Raji (cell line): Measurements from ENCODE around the gene ARHGEF16.

ENCODE experiments used
- POLR2A ChIP-seq: IDR thresholded peaks from 2 replicates; pipeline ENCODE4 v1.6.1; 2011; ENCODE audit warnings: low read depth, low read length, control low read depth; ENCODE audit not compliant: insufficient read depth

Gene ARHGEF16

DNA sequence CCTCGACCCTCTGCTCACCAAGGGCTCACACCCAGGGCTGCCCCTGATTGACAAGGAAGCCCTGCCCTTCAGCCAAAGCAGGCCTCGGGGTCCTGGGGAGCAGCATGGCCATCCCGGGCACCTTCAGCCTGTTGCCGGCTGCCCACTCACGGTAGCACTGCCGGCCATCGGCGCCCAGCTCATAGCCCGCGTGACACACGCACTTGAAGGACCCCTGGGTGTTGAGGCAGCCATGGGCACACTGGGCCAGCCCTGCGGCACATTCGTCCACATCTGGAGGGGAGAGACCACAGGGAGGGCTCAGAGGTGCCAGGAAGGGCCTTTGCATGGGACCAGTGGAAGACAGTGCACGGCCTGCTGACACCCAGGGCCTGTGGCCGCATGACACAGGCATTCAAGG, 57.4 kb downstream of the ARHGEF16 start:
- no peak for TF ChIP-seq POLR2A

DNA sequence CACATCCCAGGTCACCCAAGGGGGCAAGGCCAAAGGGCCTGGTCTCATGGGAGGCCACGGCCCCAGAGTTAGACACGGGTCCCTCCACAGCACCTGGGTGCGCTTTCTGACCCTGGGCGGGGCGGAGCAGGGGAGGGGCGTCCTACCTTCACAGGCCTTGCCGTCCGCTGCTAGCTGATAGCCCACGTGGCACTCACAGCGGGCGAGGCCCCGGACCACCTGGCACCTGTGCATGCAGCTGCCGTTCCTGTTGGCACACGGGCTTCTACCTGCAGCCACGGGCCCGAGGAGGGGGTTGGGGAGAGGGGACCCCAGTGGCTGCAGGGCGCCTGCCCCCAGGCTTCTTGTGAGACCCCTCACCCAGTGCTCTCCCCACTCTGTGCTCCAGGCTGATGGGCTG, 59.9 kb downstream of the ARHGEF16 start:
- TF ChIP-seq POLR2A = no peak

DNA sequence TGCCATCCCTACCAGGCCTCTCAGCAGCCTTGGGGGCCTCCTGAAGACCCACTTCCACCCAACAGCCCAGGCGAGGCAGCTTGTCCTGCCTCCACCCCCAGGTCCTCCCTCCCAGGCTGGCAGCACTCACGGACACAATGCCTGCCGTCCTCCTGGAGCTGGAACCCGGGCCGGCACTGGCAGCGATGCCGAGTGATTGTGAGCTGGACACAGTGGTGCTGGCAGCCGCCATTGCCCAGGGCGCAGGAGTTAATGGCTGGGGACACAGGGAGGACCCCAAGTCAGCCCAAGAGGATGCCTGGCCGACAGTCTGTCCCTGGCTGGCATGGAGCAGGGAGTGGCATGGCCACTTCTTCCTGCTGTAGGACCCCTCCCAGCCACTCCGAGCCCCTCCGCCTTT, 60.8 kb downstream of the ARHGEF16 start:
- TF ChIP-seq POLR2A = no peak

DNA sequence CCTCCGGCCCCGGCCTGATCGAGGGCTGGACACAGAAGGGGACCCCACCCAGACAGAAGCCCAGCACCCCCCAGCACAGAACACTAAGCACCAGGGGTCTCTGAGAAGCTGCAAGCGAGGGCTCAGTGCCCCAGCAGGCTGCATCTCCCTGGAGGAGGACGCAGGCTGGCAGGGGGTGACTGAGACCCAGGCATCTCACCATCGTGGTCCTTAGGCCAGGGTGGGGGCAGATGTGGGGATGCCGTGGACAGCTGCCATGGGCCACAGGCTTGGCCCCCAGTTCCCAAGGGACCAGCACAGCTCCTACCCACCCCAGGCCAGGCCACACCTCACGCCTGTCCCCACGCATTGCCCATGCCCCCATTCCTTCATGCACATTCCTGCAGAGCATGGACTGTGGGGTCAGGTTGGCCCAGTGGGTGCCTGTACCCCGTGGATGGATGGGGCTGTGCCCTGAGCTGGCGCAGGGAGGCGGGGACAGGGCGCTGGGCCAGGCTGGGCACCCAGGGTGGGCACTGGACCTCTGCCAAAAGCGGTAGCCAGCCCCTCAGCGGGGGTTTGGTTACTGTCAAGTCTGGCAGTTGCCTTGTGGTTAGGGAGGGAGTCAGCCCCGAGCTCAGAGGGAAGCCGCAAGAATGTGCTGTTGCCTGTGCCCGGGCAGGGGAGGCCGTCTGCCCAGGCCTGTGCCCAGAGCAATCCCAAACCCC, 61.5 kb downstream of the ARHGEF16 start:
- no peak for TF ChIP-seq POLR2A

DNA sequence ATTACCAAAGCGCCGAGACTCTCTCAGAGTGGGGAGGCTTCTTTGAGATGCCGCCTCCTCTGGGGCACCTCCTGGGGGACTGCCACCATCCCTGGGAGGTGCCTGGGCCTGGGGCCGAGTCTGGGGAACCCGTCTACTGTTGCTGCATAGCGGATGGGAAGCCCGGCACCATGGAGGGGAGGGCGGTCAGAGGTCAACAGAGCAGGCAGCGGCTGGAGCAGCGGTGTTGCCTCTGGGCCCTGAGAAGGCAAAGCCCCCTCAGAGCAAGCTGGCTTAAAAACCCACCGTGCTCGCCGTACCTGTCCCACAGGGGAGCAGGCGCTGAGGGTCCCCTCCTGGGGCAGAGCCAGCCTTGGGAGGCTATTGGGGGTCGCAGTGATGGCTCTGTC, 62.0 kb downstream of the ARHGEF16 start:
- TF ChIP-seq POLR2A = no peak

DNA sequence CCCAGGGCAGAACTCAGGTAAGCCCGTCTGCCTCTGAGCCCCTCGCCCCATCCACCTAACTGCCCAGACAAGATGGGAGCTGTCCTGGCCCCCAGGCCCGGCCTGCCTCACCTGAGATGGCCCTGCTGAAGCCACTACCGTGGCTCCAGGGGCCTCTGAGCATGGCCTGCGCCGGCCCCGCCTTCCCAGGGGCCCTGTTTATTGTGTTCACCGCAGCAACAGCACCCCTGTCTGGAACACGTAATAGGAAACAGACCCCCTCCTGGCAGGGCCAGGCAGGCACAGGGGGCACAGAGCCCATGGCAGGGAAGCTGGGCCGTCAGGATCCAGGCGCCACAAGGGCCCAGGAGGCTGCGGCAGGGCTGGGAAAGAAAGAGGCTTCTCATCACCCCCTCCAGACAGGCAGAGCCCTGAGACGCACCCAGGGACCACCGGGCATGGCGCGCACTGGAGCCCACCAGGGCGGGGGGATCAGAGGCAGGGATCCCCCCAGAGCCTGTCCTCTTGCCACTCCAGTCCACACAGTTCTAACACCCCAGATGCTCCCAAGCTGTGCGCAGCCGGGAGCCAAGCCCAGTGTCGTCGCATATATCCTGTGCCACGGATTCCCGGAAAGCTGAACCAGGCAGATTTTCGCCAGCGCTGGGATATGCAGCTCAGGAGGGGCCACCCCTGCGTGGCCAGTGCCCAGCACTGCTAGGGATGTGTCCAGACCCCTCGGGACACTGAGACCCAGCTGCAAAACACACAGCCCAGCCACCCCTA, 62.6 kb downstream of the ARHGEF16 start:
- no peak for TF ChIP-seq POLR2A

DNA sequence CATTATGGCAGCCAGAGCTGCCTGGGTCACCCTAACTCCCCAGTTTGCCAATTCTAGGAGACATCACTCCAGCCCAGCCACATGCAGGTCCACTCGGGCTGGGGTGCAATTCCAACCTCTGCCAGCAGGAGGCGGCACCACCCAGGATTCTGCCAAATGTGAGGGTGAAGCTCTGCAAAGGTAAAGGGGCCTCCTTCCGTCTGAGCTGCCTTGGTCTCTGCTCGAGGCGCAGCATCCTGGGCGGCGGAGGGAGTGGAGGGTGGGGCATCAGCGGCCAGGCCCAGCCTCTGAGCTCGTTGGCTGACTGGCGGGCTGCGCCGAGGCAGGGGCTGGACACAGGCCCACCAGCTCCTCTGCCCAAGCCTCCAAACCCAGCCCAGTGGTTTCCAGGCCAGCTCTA, 63.8 kb downstream of the ARHGEF16 start:
- TF ChIP-seq POLR2A = no peak

DNA sequence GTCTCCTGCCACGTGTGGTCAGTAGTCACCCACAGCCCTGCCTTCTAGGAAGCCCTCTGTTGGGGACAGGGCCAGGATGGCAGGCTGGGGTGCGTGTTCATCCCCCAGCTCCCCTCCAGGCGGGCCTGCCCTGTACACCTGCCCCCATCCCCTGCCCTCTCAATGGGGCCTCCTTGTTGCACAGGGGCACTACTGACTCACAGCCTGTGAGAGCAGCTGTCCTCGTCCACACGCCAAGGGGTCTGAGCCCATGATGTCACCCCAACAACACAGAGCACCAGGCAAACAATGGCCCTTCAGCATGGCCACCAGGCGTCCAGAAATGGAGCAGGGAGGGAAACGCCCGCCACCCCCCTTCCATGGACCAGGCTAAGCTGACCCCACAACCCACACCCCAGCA, 64.3 kb downstream of the ARHGEF16 start:
- no peak for TF ChIP-seq POLR2A

DNA sequence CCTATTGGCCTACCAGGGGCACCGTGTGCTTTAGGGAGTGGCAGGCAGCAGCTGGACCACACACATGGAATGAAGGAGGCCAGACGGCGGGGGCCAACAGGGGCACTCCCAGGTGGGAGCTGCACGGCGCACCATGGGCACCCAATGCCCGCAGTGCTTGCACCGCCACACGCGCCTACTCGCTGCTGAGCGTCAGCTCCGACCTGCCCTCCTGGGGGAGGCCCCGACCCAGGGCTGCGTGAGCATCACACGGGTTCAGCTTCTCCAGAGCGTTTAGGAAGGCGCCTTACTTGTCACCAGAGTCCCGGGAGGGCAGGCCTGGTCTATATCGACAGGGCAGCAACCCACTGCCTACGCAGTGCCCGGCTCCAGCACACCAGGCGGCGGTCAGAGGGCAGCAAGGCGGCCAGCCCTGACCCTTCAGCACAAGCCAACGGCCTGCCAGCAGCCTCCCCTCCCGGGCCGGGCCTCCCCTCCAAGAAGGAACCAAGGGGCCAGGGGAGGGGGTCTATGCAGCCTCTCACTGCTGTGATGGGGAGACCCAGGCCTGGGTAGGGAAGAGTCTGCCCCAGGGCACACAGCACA, 64.9 kb downstream of the ARHGEF16 start:
- TF ChIP-seq POLR2A = no peak

DNA sequence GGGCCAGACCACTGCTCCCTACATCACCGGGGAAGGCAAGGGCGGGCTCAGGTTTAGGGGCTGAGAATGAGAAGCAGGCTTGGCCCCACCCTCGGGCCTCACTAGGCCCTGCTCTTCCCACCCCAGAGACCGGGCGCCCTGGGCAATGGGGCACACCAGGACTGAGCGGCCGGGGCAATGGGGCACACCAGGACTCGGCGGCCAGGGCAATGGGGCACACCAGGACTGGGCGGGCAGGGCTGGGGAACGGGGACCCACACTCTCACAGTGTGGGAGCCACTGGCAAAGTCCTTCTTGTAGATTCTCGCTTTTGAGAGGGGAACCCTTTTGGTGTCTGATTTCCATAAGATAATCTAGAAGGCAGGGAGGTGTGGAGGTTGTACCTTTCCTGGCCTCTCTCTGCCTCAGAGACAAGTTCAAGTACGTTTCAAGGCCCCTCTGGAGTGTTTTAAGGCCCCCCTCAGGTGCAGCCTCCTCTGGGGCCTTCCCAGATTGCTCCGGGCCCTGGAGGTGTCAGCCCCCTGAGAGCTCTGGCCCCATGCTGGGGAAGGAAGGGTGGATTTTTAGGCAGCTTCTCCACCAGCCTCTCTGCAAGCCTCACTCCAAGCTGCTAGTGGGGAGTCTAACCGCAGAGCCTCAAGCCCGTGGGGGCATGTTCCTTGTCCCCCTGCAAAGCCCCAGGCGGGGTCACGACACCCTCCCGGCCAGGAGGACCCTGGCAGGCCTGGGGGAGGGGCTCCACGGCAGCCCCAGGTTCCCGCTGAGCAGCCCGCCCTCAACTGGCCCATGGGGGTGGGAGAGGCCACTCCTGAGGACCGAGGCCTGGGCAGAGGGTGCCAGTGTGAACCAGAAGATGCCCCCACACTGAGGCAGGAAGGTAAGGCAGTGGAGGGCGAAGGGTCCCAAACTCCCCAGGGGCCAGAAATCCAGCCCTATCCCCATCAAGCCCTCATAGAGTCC, 66.2 kb downstream of the ARHGEF16 start:
- TF ChIP-seq POLR2A = no peak

DNA sequence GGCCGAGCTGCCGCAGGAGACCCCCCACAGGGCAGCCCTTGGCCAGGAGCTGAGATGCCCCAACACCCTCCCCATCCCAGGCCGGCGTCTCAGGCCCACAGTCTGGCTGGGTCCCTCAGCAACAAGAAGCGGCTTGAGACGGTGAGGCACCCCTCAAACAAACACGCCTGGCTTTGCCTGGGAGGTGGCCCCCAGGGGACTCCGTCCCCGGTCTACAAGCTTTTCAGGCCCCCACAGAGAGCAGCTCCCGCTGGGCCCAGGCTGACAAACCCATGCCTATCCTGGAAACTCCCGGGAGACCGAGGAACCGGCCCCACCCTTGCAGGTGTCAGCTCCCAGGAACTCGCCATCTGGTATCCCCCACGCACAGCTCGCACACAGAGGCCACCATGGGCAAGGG, 67.0 kb downstream of the ARHGEF16 start:
- TF ChIP-seq POLR2A = no peak

DNA sequence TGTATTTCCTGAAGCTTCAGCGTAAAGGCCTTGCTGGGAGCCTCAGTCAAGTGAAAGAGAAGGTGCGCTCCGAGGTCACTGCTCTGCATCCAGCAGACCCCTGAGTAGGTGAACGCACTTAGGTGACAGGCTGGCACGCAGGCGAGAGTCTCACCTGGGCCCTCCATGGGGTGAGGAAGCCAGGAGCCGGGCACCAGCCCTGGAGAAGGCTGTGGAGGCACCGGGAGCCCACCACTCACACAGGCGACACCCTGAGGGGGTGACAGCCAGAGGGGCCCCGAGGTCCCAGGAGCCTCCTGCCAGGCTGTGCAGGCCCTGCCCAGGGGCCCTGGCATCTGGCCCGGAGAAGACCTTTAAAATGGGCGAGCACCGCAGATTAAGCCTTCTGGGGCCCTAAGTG, 67.6 kb downstream of the ARHGEF16 start:
- TF ChIP-seq POLR2A = no peak

DNA sequence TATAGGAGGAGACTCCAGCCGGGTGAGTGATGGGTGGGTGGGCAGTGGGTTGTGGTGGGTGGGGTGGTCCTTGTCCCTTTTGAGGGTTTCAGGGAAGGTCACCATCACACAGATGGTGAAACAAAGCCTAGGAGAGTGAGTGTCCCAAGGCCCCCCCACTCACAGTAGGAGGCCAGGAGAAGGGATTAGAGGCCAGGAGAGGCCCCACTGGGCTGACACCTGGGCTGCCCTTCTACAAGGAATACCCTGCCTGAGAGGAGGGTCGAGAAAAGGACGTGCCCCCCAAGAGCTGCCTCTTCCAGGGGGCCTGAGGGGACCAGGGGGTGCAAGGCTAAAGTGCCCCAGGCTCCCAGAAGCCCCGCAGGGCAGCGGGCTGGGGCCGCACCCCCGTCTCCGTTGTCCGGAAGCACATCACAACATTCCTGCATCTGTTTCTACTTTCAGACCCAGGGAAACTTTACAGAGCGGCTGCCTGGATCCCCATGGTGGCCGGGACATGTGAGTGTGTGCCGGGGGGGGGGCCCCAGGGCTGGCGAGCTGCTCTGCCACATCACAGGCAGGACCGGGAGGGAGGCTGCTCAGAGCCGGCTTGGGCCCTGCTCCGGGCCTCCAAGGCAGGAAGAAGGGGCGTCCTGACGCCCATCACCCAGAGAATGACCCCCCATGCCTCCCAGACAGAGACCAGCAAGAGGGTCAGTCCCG, 68.2 kb downstream of the ARHGEF16 start:
- no peak for TF ChIP-seq POLR2A

DNA sequence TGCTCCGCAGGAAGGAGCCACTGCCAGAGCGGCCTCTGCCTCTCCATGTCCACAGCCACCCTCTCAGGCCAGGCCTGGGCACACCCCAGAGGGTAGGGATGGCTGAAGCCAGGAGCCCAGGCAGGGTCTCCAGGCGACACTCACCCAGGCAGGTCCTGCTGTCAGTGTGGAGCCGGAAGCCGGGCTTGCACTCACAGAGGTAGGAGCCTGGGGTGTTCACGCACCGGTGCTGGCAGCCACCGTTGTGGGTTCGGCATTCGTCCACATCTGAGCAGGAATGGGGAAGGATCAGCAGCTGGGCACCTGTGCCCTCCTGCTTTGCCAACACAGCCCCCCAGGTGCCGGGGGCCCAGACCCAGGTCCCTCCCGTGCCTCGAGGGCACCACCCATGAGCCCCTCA, 69.5 kb downstream of the ARHGEF16 start:
- no peak for TF ChIP-seq POLR2A
